Fibroblast of villous mesenchyme (primary cell): ENCODE results near the gene URB1. TPM values are rescaled to one million over a fixed set of nuclear protein-coding genes. Genes with fewer than 3 reads are reported as not detected.
"Not testable (repeated sequence)": the region's sequence is repeated elsewhere in the genome, so short reads cannot be mapped to it uniquely, and the experiment has no call there.

Experiments
- DNase-seq: peaks from one replicate; pipeline ENCODE4 v3.0.0-alpha.2; 2010; ENCODE audit warnings: low read depth
- H3K4me3 ChIP-seq: 2 replicates; pipeline ENCODE4 v1.5.1; 2011; ENCODE audit warnings: low read depth, mild to moderate bottlenecking, low read length
- CTCF ChIP-seq: IDR thresholded peaks from 2 replicates; pipeline ENCODE4 v1.5.1; 2012; ENCODE audit warnings: low read depth, mild to moderate bottlenecking, low read length; ENCODE audit not compliant: insufficient read depth
- total RNA-seq: library from RNA; depleted of rRNA; stranded (reverse); fragments of >200 nt; gene quantifications from 2 replicates; pipeline ENCODE4 v1.2.3, GENCODE V29; 2012

Gene URB1
- total RNA-seq, 1 donor: 37.1 TPM

DNA sequence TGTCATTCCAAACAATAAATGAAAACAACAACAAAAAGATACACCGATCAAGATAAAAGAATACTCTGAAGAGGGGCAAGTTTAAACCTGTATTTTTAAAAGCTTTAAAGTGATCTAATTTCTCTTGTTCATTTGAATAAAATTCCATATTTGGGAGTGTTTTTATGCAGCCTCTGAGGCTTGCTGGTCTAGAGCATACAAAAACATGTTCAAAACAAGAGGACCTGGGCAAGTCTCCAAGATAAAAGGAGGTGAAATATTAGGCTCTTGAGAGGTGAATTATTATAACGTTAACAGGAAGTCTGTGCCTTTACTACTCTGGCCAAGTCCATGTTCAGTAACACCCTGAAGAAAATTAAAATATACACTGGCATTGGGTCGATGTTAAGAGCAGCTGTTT, 20.1 kb downstream of the URB1 start:
- TF ChIP-seq CTCF: no peak
- peak; percentile 61 for DNase-seq
- H3K4me3 ChIP-seq: no peak overlapping the region

DNA sequence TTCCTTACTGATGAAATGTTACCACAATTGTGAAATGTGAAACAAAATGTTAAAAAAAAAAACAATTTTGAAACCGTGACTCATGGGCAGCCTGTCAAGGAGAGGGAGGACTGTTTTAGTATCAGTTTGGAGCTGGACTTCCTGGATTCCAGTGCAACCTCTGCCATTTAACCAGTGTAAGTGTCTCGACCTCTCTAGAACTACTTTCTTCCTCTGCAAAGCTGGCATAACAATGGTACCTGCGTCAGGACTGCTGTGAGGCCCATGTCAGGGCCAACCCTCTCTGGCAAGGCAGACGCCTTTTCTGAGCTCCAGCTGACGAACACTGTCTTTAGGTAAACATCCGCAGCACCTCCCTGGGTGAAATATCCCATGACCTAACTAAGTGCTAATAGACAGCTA, 20.9 kb downstream of the URB1 start:
- peak; percentile 89 for DNase-seq
- TF ChIP-seq CTCF: no peak
- peak overlapping the region; percentile 16 for H3K4me3 ChIP-seq

GRCh38 chr21:32370998-32371766, 21.6 kb downstream of the URB1 start:
- no peak for TF ChIP-seq CTCF
- no peak overlapping the region for H3K4me3 ChIP-seq
- peak; percentile 76 for DNase-seq

DNA sequence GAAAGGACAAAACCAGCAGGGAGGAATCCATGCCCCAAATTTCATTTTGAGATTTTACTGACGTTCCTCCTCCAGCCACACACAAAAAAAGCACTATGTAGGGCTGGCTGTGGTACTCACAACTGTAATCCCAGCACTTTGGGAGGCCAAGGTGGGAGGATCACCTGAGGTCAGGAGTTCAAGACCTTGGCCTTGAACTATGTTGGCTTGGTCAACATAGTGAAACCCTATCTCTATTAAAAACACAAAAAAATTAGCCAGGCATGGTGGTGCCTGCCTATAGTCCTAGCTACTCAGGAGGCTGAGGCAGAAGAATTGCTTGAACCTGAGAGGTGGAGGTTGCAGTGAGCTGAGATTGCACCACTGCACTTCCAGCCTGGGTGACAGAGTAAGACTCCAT, 23.9 kb downstream of the URB1 start:
- H3K4me3 ChIP-seq, DNase-seq: not testable (repeated sequence)

DNA sequence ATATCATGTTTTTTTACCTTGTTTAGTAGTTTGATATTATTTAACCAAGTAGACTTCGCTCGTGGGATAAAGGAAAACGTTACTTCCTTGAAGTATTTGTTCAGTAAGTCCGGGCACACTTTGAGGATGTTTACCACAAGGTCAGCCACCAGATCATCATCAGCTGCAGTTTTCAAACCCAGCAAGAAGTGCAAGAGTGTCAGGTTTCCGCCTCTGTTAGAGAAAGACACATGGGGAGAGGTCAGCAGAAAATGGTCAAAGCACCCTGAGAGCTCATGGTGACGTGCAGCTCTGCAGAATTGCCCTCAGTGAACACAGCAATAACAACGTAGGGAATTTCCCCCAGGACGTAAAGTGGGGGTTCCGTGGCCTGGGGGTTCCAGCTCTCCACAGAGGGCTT, 24.4 kb downstream of the URB1 start:
- TF ChIP-seq CTCF: no peak
- peak; percentile 46 for DNase-seq
- no peak overlapping the region for H3K4me3 ChIP-seq

- DNase-seq: peak; percentile 48
- no peak overlapping the region for H3K4me3 ChIP-seq
- TF ChIP-seq CTCF: no peak
Measured at GRCh38 chr21:32367158-32367557, 25.7 kb downstream of the URB1 start.

DNA sequence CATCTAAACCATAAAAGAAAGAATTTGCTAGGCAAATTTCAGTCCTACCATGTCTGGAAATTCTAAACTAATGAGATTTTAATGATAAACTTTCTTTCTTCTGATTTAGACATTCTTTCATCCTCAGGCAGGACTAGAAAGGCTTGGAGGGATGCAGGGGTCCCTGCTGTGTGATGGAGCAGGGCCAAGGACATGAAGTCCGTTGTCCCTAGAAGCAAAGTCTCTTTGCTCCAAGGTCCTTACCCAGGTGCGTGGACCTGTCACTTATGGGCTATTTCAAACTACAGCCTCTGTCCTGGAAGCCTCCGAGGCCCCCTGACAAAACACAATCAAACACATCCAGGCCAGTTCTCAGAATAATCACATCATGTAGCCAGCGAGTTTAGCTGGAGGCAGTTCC, 26.6 kb downstream of the URB1 start:
- TF ChIP-seq CTCF: no peak
- no peak for DNase-seq
- no peak overlapping the region for H3K4me3 ChIP-seq
